AG08395 (cell line): ENCODE data around the gene DIP2C.

Source experiments
- DNase-seq: peaks from one replicate; pipeline ENCODE4 v3.0.0; 2012; ENCODE audit warnings: mixed read lengths, low spot score

Gene DIP2C

DNA sequence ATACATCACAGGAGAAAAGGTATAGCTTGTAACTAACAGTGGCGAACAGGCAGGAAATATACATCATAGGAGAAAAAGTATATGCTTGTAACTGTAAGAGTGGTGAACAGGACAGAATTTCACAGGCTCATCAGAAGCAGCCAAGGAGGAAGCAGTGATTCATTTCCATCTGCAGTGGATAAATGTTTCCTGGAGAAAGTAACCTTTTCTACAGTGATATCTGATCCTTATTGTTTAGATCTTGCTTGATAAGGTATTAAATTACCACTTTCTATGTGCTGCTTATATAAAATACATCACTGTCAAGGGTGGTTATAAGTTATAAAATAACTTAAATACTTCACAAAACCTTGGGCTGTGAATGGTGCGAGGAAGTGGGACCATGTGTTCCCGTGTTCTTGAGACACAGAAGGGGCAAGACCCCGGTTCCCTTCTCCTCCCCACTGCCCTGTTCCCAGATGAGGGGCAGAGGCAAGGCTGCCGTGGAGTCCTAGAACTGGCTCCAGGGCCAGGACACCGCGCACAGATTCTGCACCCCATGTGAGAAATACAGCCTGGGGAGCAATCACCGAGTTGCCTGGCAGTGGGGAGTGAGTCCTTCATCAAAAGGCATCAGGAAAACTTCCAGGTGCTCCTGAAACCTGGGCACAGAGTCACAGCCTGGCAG, 135.2 kb downstream of the DIP2C start:
- no peak for DNase-seq

DNA sequence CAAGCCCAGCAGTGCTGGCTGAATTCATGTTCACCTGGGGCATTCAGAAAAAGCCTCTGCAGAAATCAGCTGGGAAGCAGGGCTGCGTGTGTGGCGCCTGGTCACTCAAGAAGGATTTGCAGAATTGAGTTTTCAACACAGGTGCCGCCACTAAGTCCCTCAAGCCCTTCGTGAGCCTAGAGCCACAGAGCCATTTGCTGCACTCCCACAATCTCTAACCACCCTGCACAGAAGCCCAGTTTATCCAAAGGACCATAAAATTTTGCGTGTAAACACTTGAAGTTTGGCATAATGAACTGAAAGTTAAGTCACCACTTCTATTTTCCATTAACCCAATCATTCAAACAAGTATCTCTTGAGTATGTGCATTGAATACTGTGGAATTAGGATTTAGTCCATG, 136.2 kb downstream of the DIP2C start:
- DNase-seq, result no peak

DNA sequence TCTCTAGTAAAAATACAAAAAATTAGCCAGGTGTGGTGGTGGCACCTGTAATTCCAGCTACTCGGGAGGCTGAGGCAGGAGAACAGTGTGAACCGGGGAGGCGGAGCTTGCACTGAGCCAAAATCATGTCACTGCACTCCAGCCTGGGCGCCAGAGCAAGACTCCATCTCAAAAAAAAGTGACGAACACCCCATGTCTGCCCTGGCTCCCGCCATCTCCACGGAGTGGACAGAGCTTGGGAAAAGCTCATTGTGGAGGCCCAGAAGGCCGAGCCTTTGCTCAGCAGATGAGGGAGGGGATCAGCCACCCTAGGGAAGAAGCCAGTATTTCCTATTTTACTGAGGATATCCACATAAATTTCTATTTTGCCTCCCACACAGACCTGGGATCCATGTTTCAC, 136.8 kb downstream of the DIP2C start:
- no peak for DNase-seq

DNA sequence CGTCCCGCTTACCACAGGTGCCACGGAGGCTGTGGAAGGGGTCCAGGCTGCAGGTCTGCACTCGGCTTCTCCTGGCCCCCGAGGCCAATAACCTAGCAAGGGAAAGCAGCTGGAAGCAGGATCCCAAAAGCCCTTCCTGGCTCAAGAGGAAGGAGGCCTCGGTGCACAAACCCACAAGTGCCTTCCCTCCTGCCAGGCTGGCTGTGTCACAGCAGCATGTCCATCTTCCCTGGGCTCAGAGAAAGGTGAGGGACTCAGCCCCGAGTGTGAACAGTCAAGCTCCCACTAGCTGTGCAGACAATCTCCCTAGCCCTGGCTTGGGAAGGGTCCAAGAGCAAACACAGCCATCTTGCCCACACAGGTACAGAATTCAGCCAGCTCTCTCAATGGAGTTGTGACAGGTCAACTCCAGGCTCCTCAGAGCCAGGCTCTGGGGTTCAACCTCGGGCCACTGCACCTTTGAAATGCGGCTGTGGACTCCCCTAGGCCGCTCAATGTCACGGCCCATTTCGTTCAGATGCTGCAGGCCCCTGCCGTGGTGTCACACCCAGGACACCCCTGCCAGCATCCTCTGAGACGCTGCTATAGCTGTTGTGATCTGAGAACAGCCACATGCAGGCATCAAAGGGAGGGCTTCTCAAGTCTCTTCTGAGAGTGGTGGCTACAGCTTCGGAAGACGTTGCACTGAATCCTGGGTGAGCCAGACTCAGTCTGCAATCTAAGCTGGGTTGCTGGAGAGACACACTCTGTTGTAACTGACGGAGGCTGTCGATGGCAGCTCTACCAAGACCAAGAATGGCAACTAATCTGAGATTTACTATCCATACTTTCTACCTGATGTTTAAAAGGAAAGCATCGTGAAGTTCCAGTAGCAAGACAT, 137.9 kb downstream of the DIP2C start:
- no peak for DNase-seq

DNA sequence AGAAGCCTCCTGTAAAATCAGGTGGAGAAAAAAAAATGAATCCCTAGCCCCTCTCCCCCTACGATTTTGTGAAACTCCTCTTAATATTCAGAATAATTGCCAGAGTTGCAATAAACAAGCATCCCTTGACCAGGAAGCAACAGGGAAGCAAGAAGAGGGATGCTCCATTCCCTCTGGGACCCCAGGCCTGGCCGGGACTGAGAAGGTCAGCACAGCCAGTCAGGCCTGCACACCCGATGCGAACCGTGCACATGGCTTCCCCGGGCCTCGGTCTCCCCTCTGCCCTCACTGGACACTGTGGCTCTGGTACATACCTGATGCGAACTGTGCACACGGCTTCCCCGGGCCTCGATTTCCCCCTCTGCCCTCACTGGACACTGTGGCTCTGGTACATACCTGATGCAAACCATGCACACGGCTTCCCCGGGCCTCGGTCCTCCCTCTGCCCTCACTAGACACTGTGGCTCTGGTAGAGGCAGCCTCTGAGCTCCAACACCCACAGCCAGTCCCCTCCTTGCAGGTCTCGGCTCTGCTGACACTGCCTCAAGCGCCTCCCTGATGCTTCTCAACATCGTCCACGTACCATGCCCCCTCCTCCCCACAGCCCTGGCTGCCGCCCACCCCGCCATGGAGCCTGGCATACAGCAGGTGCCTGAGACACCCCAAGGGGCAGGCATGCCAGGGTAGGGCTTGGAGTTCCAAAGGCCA, 138.6 kb downstream of the DIP2C start:
- no peak for DNase-seq

DNA sequence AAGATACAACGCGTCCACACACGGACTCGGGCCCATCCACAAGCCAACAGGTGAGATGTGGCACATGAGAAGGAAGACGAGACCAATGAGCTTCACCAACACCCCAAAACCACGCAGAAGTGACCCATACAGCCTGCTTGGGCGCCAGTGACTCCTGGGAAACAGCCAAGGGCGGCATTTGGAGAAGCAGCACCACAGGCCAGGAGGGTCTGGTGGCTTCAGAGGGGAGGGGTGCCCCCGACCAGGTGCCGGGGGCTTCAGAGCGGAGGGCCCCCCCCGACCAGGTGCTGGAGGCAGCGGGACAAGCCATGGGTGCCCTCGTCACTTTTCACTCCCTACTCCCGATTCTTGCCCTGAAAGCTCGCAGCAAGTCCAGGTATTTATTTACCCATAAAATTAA, 140.1 kb downstream of the DIP2C start:
- no peak for DNase-seq

DNA sequence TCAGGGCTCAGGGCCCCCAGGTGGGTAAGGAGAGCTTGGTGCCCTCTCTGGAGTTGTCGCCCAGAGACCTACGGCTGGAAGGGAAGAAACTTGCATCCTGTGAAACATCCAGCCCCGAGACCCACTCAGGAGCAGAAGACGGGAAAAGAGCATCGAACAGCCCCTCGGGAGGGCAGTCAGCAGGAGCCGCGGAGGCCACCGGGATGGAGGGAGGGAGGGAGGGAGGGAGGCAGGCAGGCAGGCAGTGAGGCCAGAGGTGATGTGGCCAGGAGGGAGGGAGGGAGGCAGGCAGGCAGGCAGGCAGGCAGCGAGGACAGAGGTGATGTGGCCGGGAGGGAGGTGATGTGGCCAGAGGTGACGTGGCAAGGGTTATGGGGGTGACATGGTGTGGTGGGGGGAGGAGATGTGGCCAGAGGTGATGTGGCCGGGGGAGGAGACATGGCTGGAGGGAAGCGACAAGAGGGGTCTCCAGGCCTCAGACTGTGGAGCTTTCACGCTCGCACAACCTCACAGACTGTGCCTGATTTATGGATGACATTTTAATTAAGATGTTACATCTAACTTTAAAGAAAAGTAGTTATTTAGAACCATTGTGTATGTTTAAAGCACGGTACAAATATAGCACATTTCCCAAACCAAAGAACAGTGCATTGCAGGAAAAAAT, 141.1 kb downstream of the DIP2C start:
- no peak for DNase-seq

DNA sequence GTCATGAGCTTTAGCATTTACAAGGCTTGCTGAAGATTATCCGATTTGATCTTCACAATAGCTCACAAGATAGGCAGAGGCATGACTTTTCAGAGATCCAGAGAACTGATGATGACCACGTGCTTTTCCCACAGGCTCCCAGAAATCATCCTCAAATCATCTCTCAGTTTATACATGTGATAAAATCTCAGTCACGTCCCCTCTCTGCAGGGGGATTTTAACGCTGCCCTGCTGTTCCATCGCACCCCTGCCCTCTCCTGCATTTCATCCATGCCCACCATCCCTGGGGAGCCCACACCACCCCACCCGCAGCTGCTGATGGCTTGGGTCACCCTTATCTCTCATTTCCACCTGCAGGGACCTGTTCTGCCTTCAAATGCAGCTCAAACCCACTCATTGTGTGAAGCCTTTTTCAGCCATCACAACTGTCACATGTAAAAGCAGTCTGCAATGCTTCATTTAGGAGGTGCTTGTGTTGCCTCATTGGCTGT, 141.8 kb downstream of the DIP2C start:
- no peak for DNase-seq

DNA sequence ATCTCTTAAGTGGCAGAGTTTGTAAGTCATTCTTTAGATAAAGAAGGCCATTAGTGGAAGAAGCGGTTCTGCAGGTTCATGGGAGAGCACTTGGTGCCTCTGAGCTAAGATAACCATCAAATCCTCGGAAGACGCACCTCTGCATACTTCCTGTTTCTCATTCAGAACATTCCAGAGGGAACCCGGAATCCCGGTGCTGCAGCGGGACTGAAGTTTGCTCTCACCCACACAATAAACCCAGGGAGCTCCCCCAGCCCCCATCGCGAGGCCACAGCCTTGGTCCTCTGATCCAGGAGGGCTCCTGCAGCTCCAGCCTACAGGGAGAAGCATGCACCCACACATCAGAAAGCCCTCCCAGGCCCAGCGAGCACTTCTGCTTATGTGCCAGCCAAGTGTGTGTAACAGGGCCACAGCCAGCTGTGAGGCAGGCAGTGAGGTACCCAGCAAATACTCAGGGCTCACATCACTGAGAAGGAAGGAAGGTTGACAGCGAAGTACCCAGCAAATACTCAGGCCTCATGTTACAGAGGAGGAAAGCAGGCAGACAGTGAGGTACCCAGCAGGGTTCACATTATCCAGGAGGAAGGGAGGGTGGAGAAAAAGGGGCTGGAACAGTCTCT, 142.4 kb downstream of the DIP2C start:
- DNase-seq, result no peak

DNA sequence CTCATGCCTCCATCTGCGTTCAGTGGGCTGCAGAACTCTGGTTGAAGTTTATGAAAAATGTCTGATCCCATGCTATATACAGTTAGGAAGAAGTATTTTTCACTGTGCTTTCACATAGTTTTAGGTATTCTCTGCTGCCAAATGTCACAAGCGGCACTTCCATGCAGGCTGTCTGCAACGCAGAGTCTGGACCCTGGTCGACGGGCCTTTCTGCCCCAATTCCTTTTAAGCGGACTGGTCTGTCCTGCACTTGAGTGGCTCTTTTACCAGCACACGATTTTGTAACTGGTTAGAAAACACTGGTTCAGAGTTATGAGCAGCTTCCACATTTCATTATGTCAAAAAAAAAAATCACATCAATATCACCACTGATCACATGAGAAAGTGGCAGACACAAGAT, 143.0 kb downstream of the DIP2C start:
- no peak for DNase-seq

DNA sequence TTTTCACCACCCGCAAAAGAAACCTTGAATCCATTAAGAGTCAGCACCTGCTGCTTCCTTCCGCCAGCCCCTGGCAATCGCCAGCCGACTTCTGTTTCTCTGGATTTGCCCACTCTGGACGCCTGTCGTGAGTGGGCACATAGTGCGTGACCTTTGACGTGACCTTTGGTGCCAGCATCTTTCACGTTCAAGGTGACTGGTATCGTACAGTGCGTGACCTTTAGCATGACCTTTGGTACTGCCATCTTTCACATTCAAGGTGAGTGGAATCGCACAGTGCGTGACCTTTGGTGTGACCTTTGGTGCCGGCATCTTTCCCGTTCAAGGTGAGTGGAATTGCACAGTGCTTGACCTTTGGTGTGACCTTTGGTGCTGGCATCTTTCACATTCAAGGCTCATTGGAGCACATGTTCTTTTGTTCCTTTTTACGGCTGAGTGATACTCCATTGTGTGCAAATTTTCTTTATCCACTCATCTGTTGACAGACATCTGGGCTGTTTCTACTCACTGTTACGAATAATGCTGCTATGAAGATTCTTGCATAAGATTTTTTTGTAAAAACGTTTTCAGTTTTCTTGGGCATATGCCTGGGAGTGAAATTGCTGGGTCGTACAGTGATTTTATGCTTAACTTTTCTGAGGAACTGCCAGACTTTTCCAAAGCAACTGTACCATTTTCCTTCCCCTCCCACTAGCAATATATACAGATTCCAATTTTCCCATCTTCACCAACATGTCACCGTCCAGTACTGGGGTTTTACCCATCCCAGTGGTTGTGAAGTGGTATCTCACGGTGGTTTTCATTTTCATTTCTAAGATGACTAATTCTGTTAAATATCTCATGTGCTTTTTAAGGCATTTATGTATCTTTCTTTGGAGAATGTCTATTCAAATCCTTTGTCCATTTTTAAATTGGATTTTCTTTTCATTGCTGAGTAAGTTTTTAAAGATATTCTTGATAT, 145.3 kb downstream of the DIP2C start:
- no peak for DNase-seq

DNA sequence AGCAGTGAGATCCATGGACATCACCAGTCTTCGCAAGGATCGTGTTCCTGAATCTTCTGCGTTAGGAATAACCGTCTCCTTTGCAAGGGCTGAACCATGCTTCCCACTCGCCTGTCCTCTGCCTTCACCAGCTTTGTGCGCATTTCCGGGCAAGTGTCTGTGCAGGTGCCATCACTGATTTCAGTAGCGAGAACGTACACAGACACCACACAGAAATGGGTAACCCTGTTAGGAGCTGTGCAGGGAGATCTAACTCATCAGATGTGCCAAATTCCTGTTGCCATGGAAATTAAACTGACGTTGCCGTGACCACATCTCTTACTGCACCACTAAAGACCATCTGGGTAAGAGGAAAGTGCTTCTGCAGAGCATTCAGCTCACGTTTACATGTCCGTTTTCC, 146.3 kb downstream of the DIP2C start:
- no peak for DNase-seq

DNA sequence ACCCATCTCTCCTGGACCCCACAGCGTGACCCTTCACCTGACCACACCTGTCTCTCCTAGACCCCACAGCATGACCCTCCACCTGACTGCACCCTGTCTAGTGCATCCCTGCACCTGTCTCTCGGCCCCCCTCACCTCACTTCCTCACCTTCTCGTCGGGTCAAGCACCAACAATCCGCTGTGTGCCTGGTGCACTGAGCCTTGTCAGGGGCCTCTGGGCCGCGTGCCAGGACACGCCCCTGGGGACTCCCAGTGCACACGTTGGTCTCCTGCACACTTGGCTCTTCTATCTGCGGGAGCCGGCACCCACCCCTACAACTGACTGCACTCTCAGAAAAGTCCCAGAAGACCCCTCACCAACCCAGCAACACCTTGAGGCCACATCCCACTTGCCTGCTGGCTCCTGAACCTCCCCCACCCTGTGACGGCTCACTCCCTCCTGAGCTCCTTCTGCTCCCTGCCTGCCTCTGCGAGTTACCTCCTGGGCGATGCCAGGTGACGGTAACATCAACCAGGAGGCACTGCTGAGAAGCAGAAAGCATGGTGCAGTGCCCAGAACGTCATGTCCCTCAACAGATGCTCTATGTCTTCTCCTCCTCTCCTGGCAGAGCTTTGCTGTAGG, 147.6 kb downstream of the DIP2C start:
- DNase-seq, result no peak

DNA sequence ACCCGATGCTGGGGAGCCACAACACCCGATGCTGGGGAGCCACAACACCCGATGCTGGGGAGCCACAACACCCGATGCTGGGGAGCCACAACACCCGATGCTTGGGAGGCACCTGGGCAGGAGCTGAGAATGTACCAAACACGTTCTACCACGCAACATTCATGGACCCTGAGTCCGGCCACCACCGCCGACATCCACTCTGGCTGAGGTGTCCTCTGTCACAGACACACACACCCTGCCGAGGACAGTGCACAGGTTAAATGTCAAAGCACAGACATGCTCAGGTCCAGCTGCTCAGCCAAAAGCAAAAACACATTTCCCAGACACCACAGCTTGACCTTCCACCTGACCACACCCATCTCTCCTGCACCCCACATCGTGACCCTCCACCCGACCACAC, 148.4 kb downstream of the DIP2C start:
- DNase-seq, result no peak

DNA sequence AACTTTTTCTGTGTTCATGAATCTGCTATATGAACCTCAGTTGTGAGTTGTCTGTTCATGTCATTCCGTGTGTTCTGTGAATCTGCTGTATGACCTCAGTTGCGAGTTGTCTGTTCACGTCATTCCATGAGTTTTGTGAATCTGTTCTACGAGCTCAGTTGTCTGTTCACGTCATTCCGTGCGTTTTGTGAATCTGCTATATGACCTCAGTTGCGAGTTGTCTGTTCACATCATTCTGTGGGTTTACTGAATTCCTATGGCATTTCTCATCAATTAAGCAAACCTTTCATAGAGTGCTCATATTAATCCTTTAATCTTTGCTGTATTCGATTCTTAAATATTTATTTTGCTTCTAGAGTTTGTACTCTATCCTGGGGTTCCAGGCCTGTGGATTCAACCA, 150.6 kb downstream of the DIP2C start:
- DNase-seq, result no peak

DNA sequence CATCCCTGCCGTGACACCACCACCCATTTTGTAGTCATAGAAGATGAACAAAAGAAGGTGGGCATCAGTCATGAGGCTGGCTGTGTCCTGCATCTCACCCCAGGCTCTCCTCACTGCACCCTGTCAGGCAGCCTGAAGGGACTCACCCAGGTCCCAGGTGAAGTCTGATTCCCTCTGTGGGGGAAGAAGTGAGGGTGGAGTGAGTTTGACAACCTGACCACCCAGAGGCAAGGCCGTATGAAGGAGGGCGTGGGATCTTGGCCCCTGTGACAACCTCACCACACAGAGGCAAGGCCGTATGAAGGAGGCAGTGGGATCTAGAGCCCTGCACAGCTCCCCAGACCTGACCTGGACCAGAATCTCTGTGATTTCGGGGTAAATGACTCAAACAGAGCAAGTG, 152.5 kb downstream of the DIP2C start:
- no peak for DNase-seq

DNA sequence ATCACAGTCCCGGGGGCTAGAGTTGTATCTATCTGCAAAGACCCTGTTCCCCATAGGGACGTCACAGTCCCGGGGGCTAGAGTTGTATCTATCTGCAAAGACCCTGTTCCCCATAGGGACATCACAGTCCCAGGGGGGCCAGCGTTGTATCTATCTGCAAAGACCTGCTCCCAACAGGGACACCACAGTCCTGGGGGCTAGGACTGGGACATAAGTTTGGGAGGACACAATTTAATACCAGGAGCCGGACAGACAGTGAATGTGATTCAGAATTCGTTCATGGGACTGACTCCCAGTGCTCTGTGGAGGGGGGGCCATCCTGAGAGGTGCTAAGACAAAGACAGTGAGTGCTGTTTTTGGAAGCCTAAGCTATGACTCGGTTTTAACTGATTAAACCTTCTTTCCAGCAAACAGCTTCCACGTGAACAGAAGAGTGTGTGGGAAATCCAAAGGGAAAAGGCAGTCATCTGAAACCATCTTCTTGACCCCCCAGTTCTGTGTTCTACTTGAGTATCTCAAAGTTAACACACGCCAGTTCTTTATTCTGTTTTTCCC, 153.0 kb downstream of the DIP2C start:
- peak; percentile 32 for DNase-seq

DNA sequence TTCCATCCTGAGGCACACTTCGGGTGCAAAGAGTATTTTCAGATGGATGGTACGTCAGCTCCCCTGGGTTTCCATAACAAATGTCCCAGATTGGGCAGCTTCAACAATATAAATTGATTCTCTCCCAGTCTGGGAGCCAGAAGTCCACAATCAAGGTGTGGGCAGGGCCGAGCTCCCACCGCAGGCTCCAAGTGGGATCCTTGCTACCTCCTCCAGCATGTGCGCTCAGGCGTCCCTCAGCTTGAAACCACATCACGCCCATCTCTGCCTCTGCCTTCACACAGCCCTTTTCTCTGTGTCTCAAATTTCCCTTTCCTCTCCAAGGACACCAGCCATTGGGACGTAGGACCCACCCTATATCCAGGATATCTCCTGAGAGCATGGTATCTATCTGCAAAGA, 153.5 kb downstream of the DIP2C start:
- DNase-seq, result no peak

DNA sequence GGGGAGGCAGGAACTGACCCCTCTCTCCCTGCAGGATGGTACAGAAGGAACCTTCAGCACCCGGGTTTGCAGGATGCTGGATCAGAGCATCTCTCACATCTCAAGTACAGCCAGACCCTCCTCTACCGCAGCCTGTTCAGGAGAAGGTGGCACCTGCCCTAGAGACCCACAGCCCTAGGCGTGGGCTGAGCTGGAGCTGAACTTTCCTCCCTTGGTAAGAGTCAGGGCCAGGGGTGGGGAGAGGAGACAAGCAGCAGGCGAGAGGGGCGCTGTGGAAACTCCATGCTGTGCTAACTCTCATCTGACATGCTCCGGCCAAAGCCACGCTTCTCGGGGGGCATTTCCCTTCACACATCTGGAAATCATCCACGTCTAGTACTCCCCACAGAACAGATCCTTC, 154.4 kb downstream of the DIP2C start:
- DNase-seq, result no peak

DNA sequence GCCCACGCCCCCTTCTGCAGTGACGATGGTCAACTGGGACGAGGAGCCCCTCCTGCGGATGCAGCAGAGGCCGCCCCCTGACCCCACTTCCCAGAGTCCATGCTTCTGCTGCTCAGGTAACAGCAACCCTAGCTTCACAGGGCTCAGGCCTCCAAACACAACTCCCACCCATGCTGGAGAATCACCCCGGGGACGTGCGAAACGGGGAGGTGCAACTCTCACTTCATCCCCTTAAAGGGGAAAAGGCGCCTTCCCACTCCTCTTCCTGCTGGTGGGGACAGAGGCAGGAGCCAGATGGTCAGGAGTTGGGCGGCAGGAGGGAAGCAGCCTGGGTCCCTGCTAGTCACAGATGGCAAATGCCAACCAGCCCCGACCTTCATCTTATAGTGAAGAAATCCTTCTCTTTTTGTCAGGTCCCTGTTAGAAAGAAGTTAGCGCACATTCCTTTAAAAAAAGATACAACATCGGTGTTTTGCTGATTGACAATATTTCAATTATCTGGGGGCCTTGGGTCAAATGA, 155.4 kb downstream of the DIP2C start:
- DNase-seq, result no peak
